Fibroblast of skin of scalp (primary cell): ENCODE results near the gene IPPK. TPM values are rescaled to one million over a fixed set of nuclear protein-coding genes. Genes with fewer than 3 reads are reported as not detected.
A peak's percentile ranks its signal among the peaks of the same experiment; 100 is the strongest.

Experiments
- DNase-seq: peaks from one replicate; pipeline ENCODE4 v3.0.0-alpha.2; 2013
- polyA plus RNA-seq, 2 experiments: library from polyadenylated mRNA; unstranded; fragments of 120-200 nt; gene quantifications; one replicate each; pipeline ENCODE4 v1.2.1, GENCODE V29; 2013; ENCODE audit not compliant: insufficient read length in 2 of 2

Gene IPPK, protein sequence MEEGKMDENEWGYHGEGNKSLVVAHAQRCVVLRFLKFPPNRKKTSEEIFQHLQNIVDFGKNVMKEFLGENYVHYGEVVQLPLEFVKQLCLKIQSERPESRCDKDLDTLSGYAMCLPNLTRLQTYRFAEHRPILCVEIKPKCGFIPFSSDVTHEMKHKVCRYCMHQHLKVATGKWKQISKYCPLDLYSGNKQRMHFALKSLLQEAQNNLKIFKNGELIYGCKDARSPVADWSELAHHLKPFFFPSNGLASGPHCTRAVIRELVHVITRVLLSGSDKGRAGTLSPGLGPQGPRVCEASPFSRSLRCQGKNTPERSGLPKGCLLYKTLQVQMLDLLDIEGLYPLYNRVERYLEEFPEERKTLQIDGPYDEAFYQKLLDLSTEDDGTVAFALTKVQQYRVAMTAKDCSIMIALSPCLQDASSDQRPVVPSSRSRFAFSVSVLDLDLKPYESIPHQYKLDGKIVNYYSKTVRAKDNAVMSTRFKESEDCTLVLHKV
- polyA plus RNA-seq (2013, experiment 1 of 2; ENCODE audit: insufficient read length) = 9.2 TPM
- polyA plus RNA-seq (2013, experiment 2 of 2; ENCODE audit: insufficient read length) = 9.1 TPM

DNA sequence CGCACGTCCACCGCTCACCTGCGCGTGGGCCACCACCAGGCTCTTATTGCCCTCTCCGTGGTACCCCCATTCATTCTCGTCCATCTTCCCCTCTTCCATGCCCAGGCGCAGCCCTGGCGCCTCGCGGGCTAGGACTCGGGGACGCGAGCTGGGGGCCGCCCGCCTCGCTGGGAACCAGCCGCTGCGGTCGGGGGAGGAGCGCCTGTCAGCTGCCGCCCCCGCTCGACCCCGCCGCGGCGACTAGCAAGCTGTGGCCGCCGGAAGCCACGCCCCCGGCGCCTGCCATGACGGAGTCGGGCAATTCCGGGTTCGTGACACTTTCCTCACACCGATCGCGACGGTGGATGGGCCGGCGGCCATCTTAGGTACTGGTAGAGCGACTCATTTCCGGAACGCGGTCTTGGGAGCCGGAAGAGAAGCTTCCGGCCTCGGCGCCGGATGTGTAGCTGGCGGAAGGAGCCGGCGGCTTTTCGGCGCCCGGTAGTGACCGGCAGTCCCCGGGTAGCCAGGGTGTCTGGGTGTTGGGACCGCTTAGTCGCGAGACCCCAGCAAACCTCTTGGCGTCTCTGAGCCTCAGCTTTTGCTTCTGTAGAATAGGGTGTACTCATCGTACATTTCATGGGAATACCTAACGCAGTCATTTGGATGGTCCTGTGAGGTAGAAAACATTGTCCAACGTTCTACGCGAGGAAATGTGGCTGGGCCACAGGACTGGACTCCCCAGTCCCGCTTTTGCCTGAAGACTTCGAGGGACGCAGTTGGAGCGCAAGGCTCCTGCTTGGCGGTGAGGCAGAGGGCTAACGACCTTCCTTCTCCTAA, at the start of gene IPPK:
IPPK (minus strand) TSS at position 242 of the 819 bp plus-strand sequence; CDS start at position 99, 143 bp downstream.
- DNase-seq = peak; percentile 99

DNA sequence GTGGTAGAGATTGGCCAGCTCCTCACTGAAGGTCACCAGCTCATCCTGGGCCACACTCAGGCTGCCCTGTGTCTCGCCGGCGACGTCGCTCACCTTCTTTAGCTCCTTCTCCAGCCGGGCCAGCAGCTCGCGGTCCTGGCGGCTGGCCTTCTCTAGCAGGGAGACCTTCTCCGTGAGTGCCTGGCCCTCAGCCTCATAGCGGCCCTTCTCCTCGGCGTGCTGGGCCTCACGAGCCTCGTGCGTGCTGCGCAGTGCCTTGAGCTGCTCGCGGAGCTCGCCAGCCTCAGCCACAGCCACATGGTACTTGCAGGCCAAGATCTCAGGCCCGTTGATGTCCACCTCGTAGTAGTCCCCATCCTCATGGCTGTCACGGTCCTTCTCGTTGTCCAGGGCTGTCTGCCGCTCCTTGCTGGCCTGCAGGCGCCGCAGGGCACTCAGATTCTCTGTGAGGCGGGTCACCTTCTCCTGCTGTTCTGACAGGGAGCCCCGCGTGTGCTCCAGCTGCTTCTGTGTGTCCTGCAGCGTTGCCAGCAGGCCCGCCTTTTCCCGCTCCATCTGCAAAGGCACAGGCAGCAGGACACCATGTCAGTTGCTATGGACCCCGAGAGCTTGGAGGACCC, 49.2 kb upstream of the IPPK start:
- no peak for DNase-seq

DNA sequence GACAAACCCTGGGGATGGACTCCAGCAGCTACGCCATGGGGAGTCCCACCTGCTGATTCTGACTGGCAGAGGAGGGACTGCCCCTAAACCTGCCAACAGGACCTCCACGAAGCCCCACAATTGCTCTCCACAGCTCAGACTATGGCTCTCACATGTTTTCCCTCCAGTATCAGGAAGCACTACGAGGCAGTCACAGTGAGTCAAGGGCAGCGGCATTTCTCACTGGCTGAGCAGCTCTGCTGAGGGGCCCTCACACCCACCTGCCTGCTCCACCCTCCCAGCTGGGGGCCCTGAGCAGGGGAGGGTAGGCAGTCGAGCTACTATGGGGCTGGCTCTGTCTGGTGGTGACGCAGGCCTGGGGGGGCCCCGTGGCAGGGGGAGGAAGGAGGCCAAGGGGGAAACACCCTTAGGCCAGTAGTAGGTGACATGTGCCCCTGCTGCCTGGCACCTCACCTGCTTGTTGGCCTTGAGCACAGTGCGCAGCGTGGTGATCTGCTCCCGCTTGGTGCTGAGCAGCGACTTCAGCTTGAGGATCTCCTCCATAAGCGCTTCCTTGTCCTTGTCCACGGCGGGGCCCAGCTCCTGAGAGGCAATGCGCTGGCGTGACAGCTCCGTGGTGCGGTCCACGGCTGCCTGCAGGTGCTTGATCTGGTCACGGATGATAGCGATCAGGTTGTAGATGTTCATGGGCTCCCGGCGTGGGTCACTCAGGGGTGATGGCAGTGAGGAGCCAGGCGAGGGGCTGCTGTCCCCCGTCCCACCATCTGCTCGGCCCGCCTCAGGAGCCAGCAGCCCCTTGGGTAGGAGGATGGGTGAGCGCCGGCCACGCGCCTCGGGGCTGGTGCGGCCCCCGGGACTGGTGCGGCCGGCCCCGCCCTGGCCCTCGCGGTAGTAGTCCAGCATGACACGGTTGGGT, 48.4 kb upstream of the IPPK start:
- no peak for DNase-seq

DNA sequence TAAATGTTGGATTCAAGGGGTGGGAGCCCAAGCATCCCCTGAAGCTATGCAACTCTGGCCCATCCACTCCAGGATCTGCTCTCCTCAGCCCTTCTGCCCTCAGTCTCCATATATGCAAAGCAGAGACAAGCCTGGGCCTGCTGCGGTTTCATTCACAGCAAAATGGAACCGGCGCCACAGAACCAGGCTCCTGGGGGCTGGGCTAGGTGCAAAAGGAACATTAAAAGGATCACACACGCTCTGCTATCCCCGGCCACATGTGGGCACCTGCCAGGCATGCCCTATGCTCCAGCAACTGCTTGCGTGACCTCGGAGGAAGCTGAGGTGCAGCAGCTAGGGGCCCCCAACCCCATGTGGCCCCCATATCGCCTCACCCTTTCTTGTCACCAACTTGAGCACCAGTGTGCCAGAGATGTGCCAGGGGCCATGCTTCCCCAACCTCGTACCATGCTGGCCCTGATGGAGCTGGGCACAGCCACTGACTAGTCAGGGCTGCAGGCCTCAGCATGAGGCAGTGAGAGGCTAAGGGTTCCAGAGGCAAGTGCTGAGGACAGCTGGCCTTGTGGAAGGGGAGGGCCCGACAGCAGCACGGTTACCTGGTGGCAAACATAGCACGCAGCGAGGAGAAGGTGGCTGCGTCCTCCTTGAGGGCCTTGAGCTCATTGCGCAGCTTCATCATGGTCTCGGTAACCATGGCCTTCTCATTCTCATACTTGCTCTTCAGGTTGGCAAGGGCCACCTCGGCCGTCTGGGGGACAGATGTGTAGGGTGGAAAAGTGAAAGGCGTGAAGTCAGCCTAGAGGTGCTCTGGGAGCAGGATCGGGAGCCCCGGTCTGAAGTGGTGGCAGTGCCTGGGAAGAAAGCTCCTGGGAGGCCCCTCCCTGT, 47.5 kb upstream of the IPPK start:
- DNase-seq = no peak

DNA sequence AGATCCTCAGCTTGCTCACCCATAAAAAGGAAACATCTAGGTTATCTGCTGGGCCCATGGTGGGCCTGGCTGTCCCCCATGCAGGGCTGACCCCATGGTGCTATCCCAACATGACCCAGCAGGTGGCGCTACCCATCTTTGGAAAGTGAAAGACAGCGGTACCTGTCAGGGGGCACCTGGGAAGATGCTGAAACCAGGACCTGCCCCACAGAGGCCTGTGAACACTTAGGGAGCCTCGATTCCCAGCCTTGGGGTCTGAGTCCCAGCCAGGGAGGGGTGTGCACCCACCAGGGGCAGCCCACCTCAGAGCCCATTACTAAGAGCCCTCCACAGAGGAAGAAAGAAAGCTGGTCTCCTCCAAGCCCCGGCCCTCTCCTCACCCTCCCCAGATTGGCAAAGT, 46.6 kb upstream of the IPPK start:
- peak; percentile 41 for DNase-seq

DNA sequence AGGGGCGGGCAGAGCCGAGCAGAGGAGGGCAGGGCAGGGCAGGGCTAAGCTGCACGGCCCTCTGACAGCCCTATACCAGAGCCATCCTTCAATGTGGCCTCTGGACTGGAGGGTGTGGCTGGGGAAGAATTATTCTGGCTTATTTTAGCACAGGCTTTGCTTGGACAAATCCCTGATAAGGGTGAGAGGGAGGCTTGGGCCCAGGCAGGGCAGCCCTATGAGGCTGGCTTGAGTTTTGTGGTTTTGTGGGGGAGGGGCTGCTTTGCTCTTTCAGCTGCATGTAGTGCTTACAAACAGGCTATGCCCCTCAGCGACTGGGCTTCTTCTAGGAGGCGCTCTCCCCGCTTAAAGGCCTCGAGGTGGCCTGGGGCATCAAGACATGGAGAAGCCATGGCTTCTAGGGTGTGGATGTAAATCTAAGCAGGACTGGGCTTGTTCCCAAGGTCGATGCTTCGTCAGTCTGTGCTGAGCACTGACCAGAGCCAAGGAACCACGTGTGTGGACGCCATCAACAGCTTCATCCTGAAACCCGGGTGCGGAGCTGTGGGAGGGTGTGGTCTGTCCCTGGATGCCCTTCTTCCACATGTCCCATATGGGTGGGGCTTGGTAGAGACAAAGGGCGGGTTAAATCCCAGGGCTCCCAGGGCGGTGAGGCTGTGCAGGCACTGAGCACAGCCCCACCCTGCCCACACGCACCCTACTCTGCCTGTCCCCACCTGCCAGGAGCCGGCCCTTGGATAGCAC, 45.7 kb upstream of the IPPK start:
- DNase-seq = no peak

DNA sequence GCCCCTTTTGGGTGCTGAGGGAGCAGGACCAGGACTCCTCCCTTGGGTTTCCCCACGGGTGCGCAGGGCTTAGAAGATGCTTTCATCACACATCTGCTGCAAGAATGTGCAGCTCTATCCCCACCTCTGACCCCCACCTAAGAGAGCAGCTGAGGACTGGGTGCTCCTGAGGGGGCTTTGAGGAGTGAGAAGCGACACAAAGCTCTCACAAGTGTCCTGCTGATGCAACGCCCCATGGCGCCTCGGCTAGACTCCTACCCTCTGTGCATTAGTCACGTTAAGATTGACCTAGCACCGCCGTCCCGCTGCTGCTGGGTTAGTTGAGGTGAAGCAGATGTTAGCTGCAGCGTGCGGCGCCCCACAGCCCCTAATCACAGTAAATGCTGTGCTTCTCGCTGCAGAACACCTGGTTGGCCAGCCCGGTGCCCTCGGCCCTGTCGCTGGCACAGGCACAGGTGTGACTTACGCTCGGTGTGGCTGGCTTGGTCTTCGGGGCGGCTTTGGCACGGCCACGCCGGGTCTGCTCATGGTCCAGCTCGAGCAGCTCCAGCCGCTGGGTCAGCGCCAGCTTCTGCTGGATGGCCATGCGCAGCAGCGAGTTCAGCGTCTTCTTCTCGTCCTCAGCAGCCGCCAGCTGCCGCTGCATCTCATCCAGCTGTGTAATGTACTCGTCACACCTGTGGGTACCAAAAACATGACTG, 45.0 kb upstream of the IPPK start:
- DNase-seq = no peak

DNA sequence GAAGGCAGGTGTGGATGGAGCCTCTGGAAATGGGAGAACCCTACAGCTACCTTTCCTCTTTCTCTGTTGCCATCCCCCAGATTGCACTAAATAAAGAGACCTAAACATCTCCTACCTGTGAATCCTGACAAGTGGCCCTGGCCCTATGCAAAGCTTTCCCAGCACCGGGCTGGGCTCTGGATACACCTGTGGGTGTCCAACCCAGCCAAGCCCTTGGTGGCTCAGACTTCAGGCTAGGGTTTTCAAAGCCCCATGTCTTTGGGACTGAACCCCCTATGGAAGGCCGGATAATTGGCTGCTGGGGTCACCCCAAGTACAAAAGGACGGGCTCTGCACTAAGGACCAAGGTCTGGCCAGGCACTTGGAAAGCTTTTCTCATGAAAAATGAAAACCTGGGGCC, 44.1 kb upstream of the IPPK start:
- DNase-seq = no peak

GRCh38 chr9:92713528-92713927, 43.6 kb upstream of the IPPK start:
- DNase-seq = no peak

GRCh38 chr9:92712767-92713166, 42.8 kb upstream of the IPPK start:
- DNase-seq = no peak

DNA sequence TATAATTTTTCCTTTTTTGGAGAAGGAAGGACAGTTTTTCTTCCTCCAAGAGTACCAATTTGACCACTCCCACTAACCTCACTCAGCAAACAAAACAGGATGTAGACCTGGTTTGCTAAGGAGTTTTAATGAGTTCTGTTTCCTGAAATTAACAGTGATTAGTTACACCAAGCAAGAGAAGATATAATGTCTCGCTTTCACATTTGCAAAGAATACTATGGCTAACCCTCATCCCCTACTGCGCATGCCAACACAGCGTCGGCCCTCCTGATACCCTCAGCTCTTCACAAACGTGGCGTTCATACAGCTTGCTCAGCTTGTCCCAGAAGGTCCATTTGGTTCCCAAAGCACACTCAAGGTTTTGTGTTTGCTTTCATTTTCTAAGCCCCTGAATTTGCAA, 41.9 kb upstream of the IPPK start:
- no peak for DNase-seq

DNA sequence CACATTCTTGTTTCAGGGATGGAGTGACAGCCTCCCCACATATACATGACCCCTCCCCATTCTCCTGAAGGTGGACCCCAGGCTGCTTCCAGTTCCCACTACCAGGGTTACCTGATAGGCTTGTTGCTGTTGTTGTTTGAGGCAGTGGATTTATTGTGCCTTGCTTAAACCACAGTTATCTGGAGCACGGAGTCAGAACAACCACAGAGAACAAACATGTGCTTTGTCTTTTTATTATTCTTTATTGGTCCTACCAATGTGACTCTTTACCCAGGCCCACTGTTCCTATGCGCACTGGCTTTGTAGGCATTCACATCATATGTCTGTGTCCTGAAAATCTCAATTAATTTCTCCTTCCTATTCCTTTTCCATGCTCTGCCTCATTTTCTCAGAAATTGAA, 41.2 kb upstream of the IPPK start:
- no peak for DNase-seq

- no peak for DNase-seq
These were observed 40.4 kb upstream of the IPPK start for GRCh38 chr9:92710368-92710767.

DNA sequence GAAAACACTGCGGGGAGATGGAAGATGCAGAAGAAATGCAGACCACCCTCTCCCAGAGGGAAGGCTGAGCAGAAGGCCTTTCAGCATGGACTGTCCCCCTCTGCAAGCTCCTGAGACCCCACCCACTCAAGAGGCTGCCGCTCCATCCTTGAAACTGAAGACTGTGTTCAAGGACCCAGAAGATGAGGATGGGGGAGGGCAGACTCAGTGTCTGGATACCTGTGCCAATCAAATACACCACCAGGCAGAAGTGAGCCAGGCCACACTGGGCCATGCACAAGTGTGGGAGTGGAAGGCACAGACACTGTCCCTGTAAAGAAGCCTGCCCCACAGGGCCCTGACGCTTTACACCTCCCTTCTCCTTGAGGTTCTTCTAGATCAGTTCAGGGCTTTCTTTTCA, 40.0 kb upstream of the IPPK start:
- DNase-seq = no peak

- no peak for DNase-seq
These were observed 39.3 kb upstream of the IPPK start for GRCh38 chr9:92709240-92709639.

DNA sequence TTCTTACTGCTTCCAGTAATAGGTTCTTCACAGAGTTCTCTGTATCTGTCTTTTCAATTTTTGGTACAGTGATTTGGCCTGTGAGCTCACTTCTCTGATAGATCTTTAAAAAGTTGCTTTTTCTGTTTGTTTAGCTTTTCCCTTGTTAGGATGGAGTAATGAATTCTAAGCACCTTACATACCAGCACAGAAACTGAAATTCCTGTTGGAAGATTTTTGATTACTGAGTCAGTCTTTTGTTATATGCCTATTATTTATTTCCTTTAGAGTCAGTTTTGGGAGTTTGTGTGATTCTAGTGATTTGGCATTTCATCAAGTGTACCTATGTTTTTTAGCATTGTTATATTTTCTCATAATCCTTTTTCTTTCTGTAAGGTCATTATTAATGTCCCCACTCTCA, 37.6 kb upstream of the IPPK start:
- DNase-seq = no peak

DNA sequence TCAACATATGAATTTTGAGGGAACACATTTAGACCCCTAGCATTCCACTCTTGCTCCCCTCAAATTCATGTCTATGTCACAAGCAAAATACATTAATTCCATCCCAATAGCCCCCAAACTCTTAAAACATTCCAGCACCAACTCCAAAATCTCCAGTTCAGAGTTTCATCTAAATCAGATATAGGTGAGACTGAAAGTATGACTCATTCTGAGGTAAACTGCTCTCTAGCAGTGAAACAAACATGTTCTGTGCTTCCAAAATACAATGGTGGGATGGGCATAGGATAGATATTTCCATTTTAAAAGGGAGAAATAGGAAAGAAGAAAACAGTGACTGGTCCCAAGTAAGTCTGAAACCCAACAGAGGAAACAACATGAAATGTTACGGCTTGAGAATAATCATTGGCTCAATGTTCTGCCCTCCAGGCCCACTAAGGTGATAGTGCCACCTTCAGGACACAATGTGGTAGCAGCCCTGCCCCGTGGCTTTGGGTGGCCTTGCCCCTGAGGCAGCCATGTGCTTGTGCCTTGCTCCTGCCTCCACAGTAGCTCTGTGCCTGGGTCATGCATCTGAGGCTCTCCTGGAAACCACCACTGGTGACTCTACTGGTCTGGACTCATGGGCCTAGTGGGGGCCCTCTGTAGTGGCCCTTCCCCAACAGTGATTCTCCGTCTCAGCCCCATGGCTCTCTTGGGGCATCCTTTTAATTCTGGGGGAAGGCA, 36.4 kb upstream of the IPPK start:
- peak; percentile 12 for DNase-seq

- no peak for DNase-seq
These were observed 34.6 kb upstream of the IPPK start for GRCh38 chr9:92704528-92704927.

- DNase-seq = no peak
These were observed 26.7 kb upstream of the IPPK start for GRCh38 chr9:92696619-92697018.
